Immature natural killer cell (primary cell): Measurements from ENCODE around the gene CHCHD6. TPM values are rescaled to one million over a fixed set of nuclear protein-coding genes. Genes with fewer than 3 reads are reported as not detected.

Source experiments
- DNase-seq, 3 donors: peaks; one replicate each; pipeline ENCODE4 v3.0.0; 2022; ENCODE audit warnings: mixed read lengths in 1 of 3
- H3K27ac Mint-ChIP-seq, 6 donors: one replicate each; pipeline ENCODE4 v1.8.0; 2020; ENCODE audit warnings: mixed read lengths in 6 of 6, mild to moderate bottlenecking in 5 of 6, inconsistent platforms in 4 of 6, moderate library complexity in 3 of 6
- H3K27me3 Mint-ChIP-seq, 3 donors: one replicate each; pipeline ENCODE4 v1.8.0; 2020 to 2021; ENCODE audit warnings: low read depth in 3 of 3, mild to moderate bottlenecking in 3 of 3, mixed read lengths in 3 of 3, moderate library complexity in 3 of 3, inconsistent platforms in 1 of 3
- H3K36me3 Mint-ChIP-seq, 3 donors: one replicate each; pipeline ENCODE4 v1.8.0; 2020; ENCODE audit warnings: mixed read lengths in 3 of 3, inconsistent platforms in 2 of 3, mild to moderate bottlenecking in 2 of 3
- H3K4me1 Mint-ChIP-seq, 2 donors: one replicate each; pipeline ENCODE4 v1.8.0; 2020; ENCODE audit warnings: inconsistent platforms in 2 of 2, mild to moderate bottlenecking in 2 of 2, mixed read lengths in 2 of 2, moderate library complexity in 1 of 2
- H3K4me3 Mint-ChIP-seq, 5 donors: one replicate each; pipeline ENCODE4 v1.8.0; 2020; ENCODE audit warnings: mild to moderate bottlenecking in 5 of 5, mixed read lengths in 5 of 5, inconsistent platforms in 3 of 5, moderate library complexity in 3 of 5
- H3K9me3 Mint-ChIP-seq, 6 donors: one replicate each; pipeline ENCODE4 v1.8.0; 2020; ENCODE audit warnings: mild to moderate bottlenecking in 6 of 6, mixed read lengths in 6 of 6, inconsistent platforms in 4 of 6, moderate library complexity in 3 of 6
- polyA plus RNA-seq, 3 donors: library from polyadenylated mRNA; unstranded; fragments of 300-500 nt; fragmentation: Illumina TruSeq; gene quantifications; one replicate each; pipeline ENCODE4 v1.2.3, GENCODE V29; 2021

The CHCHD6 gene
- polyA plus RNA-seq, 3 donors from 2014 or later: 9.7 to 12.9 (median 9.7) TPM

DNA sequence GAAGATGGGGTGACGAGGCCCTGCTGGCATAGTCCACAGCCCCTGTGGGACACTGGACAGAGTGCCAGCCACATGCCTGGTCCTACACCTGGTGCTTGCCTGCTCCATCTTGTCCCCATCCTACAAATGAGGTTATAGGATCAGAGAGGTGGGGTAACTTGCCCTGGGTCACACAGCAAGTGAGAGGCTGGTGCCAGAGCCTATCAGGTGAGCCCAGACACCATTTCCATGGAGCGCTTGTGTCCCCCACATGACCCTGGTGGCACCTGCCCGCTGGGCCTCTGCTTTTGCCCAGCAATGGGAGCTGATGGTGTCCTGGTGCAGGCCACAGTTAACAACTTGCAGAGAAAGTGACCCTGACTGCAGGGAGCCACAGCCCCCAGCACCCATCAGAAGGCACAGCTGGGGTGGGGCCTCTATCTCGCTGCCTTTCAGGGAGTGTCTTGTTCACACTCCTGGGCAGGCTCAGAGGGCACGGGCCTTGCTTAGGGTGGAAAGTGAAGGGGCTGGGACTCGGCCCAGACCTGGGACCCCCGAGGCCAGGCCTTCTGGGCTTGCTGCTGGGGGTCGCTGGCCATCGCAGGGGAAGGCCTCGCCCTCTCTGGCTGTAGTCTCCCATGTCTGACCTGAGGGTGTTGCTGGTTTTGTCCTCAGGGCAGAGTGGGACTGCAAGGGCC, 286.1 kb downstream of the CHCHD6 start:
- H3K9me3 Mint-ChIP-seq: no peaks in the 10 kb centered on the region
- no peak for DNase-seq
- no peaks in the 10 kb centered on the region for H3K36me3 Mint-ChIP-seq
- H3K27ac Mint-ChIP-seq: no peak overlapping the region
- peaks cover 0 to 2% (median 2%) of the 10 kb centered on the region in 3 donors for H3K27me3 Mint-ChIP-seq
- no peaks in the 10 kb centered on the region for H3K4me1 Mint-ChIP-seq
- H3K4me3 Mint-ChIP-seq: no peak overlapping the region

DNA sequence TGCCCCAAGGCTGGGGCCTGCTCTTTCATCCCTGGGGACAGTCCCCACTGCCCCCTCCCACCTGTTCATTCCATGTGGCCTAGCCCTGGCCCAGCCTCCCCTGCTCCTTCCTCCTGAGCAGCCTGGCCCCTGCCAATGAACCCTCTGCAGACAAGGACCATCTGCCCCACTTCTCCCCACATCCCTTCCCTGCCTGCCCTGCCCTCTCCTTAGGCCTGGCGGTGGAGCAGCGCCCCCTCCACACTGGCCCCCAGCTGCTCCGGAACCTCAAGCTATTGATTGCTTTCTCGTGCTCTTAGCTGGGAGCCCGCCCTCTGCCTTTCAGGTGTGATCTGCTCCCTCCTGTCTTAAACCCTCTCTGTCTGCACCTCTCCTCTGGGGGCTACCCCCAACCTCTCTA, 286.9 kb downstream of the CHCHD6 start:
- H3K4me3 Mint-ChIP-seq: no peak overlapping the region
- H3K27ac Mint-ChIP-seq: no peak overlapping the region
- H3K4me1 Mint-ChIP-seq: no peaks in the 10 kb centered on the region
- no peaks in the 10 kb centered on the region for H3K36me3 Mint-ChIP-seq
- H3K9me3 Mint-ChIP-seq: no peaks in the 10 kb centered on the region
- no peak for DNase-seq
- peaks cover 0 to 2% (median 2%) of the 10 kb centered on the region in 3 donors for H3K27me3 Mint-ChIP-seq

DNA sequence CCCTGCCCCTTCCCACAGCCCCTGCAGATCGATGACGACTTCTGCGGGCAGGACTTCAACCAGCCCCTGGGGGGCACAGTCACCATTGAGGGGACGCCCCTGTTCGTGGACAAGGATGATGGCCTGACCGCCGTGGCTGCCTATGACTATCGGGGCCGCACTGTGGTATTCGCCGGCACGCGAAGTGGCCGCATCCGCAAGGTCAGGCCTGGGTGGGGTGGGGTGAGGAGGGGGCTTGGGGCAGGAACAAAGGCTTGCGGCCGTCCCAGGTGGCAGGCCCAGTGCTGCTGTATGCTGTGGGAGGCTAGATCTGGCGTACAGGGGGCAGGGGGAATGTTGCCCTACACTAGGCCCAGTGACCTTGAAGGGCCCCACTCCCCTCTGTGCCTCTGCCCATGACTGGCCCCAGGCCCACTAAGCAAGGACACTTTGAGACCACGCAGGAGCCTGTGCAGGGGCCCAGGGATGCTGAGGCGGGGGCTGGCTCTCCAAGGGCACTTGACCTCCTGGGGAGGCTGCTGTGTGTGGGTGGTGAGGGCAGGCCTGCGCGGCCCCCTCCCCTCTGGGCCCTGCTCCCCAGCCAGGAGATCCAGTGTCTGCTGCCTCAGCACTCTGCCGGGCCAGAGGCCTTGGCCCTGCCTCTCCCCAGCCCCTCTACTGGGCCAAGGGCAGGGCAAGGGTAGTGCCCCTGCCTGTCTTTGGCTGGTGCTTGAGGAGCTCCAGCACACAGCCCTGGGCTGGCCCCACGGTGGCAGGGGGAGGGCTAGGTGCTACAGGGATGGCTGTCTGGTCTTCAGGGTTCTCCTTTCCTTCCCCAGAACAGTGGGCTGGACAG, 287.5 kb downstream of the CHCHD6 start:
- peaks cover 0 to 2% (median 0%) of the 10 kb centered on the region in 3 donors for H3K27me3 Mint-ChIP-seq
- DNase-seq: no peak
- no peak overlapping the region for H3K27ac Mint-ChIP-seq
- H3K4me3 Mint-ChIP-seq: no peak overlapping the region
- no peaks in the 10 kb centered on the region for H3K9me3 Mint-ChIP-seq
- no peaks in the 10 kb centered on the region for H3K4me1 Mint-ChIP-seq
- H3K36me3 Mint-ChIP-seq: no peaks in the 10 kb centered on the region

DNA sequence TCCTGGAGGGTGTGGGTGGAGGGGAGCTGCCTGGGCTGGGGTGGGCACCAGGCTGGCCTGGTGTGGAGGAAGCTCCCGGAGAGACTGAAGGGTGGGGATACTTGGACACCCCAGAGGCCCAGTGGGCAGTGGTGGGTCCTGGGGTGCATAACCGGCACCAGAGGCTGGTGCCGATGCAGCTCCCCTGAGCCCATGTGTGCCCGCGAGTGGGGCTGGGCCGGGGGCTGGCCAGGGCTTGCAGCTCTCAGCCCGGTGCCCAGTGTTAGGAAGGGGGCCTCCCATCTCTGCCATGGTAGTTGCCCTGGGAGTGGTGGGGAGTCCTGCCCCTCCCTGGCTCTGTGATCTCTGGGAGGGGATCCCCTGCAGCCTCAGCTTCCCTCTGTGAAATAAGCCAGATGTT, 288.2 kb downstream of the CHCHD6 start:
- Mint-ChIP-seq H3K27ac (no peak overlapping the region), H3K4me3 (no peak overlapping the region), H3K9me3 (no peaks in the 10 kb centered on the region), H3K27me3 (peaks cover 0 to 2% (median 0%) of the 10 kb centered on the region in 3 donors), H3K4me1 (no peaks in the 10 kb centered on the region), H3K36me3 (no peaks in the 10 kb centered on the region)
- no peak for DNase-seq

DNA sequence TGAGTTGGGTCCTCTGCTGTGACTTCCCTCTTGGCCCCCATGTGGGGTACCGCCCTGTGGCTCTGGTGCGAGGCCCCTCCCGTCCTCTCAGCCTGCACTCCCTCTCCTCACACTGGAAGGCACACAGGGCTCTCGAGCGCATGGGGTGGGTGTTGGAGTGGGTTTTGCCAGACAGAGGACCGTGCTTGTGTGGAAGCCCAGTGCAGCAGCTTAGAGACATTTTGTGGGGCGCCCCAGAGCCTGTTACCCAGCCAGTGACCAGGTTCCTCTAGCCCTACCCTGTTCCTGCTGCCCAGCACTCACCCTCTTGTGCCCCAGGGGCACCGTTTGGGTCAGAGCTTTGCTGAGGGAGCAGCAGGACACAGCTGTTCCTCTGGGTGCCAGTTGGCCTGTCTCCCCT, 288.7 kb downstream of the CHCHD6 start:
- Mint-ChIP-seq H3K4me3 (no peak overlapping the region), H3K27me3 (peaks cover 0 to 2% (median 0%) of the 10 kb centered on the region in 3 donors), H3K36me3 (no peaks in the 10 kb centered on the region), H3K27ac (no peak overlapping the region), H3K9me3 (no peaks in the 10 kb centered on the region), H3K4me1 (no peaks in the 10 kb centered on the region)
- DNase-seq: no peak

DNA sequence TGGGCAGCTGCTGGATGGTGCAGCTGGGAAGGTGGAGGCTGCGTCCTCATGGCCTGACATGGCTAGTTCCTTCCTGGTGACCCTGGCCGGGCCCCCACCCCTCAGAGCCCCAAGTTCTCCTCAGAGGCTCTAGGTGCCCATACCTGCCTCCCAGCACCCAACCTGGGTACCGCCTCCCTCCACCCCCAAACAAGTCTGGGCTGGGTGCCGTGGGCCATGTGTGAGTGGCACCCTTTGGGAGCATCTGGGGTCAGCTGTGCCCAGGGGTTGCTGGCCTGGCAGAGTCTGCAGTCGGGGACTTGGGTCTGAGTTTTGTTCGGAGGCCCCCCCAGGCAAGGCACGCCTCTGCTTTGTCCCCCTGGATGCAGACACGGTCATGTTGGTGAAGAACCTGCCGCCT, 289.4 kb downstream of the CHCHD6 start:
- no peak for DNase-seq
- no peak overlapping the region for H3K27ac Mint-ChIP-seq
- H3K36me3 Mint-ChIP-seq: no peaks in the 10 kb centered on the region
- H3K4me1 Mint-ChIP-seq: no peaks in the 10 kb centered on the region
- no peak overlapping the region for H3K4me3 Mint-ChIP-seq
- H3K9me3 Mint-ChIP-seq: no peaks in the 10 kb centered on the region
- H3K27me3 Mint-ChIP-seq: peaks cover 0 to 2% (median 2%) of the 10 kb centered on the region in 3 donors

DNA sequence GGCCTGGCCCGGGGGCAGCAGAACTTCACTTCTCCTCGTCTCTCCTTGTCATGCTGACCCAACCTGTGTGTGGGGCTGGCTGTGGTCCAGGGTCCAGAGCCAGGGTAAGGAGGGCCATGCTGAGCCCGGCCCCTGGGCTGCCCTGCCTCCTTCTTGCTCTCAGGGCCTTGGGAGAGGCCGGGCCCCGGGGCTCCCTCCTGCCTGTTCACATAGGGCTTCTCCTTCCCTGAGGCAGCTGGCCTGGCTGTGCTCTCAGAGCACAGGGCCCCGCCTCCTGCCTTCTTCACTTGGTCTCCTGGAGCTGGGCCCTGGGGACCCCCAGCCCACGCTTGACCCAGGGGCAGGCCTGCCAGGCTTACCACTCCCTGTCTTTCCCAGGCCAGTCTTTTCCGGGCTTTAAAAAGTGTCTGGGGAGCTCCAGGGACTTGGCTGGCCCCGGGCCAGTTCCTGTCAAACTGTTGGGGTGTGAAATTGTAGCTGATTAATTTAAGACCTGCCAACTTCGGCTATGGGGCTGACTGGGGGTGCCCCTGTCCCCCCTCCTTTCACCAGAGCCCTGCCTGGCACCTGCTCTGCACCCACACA, 290.7 kb downstream of the CHCHD6 start:
- DNase-seq: no peak
- H3K27me3 Mint-ChIP-seq: peaks cover 0 to 2% (median 0%) of the 10 kb centered on the region in 3 donors
- H3K9me3 Mint-ChIP-seq: no peaks in the 10 kb centered on the region
- H3K4me1 Mint-ChIP-seq: no peaks in the 10 kb centered on the region
- H3K4me3 Mint-ChIP-seq: no peak overlapping the region
- no peaks in the 10 kb centered on the region for H3K36me3 Mint-ChIP-seq
- no peak overlapping the region for H3K27ac Mint-ChIP-seq

DNA sequence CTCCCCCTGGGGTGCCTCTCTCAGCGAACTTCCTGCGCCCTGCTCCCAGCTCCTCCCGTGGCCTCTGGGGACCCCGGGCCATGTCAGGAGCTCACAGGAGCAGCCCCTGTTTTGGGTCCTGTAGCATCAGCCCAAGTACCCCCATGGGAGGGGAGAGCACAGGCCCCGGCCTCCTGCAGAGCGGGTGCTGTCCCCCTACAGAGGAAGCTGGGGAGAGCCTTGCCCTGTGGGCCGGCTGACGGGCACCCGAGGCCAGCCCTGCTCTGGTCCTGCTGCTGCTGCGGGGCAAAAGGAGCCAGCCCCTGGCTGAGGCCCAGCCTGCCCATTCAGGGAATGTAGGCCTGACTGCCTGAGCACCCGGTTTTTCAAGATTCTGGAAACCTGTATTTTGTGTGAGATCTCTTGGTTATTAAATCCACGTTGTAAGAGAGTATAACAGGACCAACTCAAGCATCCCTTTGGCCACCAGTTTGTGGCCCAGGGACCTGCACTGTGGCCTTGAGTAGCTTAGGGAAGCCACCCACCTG, 291.3 kb downstream of the CHCHD6 start:
- DNase-seq: no peak
- H3K27ac Mint-ChIP-seq: no peak overlapping the region
- no peaks in the 10 kb centered on the region for H3K36me3 Mint-ChIP-seq
- H3K27me3 Mint-ChIP-seq: peaks cover 0 to 2% (median 0%) of the 10 kb centered on the region in 3 donors
- no peaks in the 10 kb centered on the region for H3K4me1 Mint-ChIP-seq
- H3K4me3 Mint-ChIP-seq: no peak overlapping the region
- no peaks in the 10 kb centered on the region for H3K9me3 Mint-ChIP-seq

DNA sequence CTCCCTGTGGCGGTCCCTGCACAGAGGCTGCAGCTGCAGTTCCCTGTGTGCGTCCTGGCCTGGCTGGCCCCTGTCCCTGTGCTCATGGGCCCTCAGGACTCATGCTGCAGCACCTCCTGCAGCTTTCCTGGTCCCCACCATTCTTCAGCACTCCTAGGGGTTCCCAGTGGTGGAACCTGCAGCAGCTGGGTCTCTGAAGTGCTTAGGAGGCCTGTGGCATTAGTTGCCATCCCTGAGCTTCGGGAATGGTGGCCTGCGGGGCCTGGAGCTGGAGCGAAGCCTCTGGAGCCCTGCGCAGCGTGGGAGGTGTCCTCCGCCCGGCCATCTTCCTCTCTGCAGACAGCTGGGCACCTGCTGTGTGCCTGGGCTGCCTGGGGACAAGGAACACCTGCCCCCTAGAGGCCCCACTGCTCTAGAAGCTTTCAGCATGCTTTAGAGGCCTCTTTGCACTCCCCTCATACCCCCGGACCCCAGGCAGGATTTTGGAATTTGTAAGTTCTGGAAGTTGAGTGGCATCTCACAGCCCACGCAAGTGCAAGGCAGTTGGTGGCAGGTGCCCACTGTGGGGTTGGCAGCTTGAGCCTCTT, 292.0 kb downstream of the CHCHD6 start:
- H3K9me3 Mint-ChIP-seq: no peaks in the 10 kb centered on the region

DNA sequence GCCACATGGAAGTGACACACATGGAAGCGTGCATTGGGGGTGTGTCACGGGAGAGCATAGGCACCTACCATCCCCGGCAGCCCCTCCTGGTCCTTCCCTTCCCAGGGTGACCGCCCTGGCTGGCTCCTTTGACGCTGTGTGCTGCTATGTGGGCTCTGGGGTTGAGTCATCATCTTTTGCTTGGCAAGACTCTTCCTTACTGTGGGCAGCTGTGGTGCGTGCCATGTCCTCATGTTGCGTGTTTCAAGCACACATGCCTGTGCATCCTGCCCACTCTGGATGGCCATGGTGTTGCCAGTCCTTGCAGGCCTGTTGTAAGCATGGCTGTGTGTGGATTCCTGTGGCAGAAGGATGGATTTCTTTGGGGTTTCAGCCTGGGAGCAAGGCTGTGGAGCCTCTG, 292.9 kb downstream of the CHCHD6 start:
- no peaks in the 10 kb centered on the region for H3K9me3 Mint-ChIP-seq
- H3K4me3 Mint-ChIP-seq: no peak overlapping the region
- DNase-seq: no peak
- no peaks in the 10 kb centered on the region for H3K4me1 Mint-ChIP-seq
- H3K36me3 Mint-ChIP-seq: no peaks in the 10 kb centered on the region
- no peak overlapping the region for H3K27ac Mint-ChIP-seq
- peaks cover 0 to 2% (median 0%) of the 10 kb centered on the region in 3 donors for H3K27me3 Mint-ChIP-seq

More for the DNA sequence above, 292.0 kb downstream of the CHCHD6 start:
- no peak for DNase-seq
- Mint-ChIP-seq H3K27me3 (peaks cover 0 to 2% (median 0%) of the 10 kb centered on the region in 3 donors), H3K36me3 (no peaks in the 10 kb centered on the region), H3K4me3 (no peak overlapping the region), H3K4me1 (no peaks in the 10 kb centered on the region), H3K27ac (no peak overlapping the region)

DNA sequence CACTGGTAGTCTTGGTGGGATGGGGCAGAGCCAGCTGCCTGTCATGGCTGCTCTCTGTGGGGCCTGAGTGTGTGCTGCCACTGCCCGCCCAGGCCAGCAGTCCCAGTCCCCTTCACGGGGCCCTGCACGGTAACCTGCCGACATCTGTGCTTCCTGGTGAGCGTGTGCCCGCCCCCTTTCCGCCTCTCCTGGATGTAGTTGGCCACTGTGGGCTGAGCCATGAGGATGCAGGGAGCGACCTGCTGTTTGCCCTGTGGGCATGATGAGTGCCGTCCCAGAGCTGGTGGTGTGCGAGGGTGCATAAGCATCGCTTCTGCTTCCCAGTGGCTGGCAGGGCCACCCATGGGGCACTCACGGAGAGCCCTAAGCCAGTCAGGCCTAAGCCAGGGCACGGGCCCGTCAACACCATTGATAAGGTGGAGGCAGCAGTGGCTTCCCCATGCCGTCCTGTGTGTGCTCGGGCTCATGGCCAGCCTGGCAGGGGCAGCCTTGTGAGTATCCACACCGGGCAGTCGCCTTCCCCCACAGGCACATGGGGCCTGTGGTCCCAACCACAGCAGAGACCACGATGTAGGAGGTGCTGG, 293.5 kb downstream of the CHCHD6 start:
- no peak overlapping the region for H3K27ac Mint-ChIP-seq
- no peak for DNase-seq
- H3K36me3 Mint-ChIP-seq: no peaks in the 10 kb centered on the region
- no peaks in the 10 kb centered on the region for H3K9me3 Mint-ChIP-seq
- no peaks in the 10 kb centered on the region for H3K4me1 Mint-ChIP-seq
- no peak overlapping the region for H3K4me3 Mint-ChIP-seq
- peaks cover 0 to 2% (median 0%) of the 10 kb centered on the region in 3 donors for H3K27me3 Mint-ChIP-seq

DNA sequence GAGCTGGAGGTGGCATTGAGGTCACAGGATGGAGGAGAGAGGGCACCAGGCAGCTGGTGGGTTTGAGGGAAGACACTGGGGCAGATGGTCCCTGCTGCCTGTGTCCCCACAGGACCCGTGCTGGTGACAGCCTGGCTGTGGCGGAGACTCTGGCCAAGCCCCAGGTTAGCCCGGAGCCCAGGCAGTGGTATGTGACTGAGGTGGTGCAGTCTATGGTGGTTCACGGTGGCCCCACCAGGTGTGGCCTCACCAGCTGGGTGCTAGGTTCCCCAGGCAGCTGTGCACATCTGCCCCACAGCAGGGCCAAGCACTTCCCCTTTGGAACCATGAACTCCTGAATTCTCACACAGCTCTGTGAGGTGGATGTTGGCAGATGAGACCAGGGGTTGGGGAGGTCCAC, 294.3 kb downstream of the CHCHD6 start:
- Mint-ChIP-seq H3K4me1 (no peaks in the 10 kb centered on the region), H3K4me3 (no peak overlapping the region), H3K27ac (no peak overlapping the region), H3K27me3 (peaks cover 0 to 2% (median 0%) of the 10 kb centered on the region in 3 donors), H3K36me3 (no peaks in the 10 kb centered on the region), H3K9me3 (no peaks in the 10 kb centered on the region)
- no peak for DNase-seq

DNA sequence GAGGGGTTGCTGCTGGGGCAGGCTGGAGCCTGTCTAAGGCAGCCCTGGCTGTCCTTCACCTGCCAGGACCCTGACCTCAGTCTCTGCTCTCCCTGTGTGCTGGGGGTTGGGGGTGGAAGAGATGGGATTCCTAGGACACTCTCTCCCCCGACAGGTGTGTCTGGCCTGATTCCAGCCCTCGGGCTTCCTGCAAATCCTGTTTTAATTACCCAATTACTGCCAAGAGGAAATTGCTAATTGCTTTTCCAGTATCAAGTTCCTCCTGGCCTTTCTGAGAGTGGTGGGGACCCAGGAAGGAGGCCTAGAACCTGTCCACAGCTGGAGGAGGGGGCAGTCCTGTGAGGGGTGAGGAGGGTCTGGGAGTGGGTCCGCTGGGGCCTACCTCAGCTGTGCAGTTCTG, 294.7 kb downstream of the CHCHD6 start:
- no peaks in the 10 kb centered on the region for H3K9me3 Mint-ChIP-seq
- no peak for DNase-seq
- no peaks in the 10 kb centered on the region for H3K4me1 Mint-ChIP-seq
- H3K27ac Mint-ChIP-seq: no peak overlapping the region
- H3K36me3 Mint-ChIP-seq: no peaks in the 10 kb centered on the region
- peaks cover 0 to 2% (median 0%) of the 10 kb centered on the region in 3 donors for H3K27me3 Mint-ChIP-seq
- H3K4me3 Mint-ChIP-seq: no peak overlapping the region
